GM19463 (cell line): ENCODE measurements around the gene STRN3.
"Not testable (repeated sequence)": the region's sequence is repeated elsewhere in the genome, so short reads cannot be mapped to it uniquely, and the experiment has no call there.

Experiments
- ATAC-seq: cut with Tn5 transposase; IDR thresholded peaks from one replicate; pipeline ENCODE4 v1.9.1; 2021; ENCODE audit warnings: mild to moderate bottlenecking, moderate library complexity; ENCODE audit not compliant: unreplicated experiment

Gene STRN3

DNA sequence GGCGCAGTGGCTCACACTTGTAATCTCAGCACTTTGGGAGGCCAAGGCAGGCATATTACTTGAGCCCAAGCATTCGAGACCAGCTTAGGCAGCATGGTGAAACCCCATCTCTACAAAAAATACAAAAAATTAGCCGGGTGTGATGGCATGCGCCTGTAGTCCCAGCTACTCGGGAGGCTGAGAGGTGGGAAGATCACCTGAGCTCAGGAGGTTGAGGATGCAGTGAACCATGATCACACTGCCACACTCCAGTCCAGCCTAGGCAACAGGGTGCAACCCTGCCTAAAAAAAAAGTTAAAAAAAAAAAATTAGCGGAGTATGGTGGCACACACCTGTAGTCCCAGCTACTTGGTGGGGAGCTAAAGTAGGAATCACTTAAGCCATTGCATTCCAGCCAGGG is 22.2 kb downstream of the STRN3 start:
- ATAC-seq, result not testable (repeated sequence)

DNA sequence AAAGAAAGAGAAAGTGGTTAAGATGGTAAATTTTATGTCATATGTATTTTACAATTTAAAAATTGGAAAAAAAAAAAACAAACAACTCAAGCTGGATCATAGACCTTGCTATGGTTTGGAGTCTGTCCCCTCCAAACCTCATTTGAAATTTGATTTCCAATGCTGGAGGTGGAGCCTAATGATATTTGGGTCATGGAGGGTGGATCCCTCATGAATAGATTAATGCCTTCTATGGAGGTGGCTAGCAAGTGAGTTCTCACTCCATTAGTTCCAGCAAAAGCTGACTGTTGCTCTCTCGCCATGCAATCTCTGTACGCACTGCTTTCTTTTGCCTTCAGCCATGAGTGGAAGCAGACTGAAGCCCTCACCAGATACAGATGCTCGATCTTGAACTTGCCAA is 22.9 kb downstream of the STRN3 start:
- no peak for ATAC-seq

GRCh38 chr14:31001339-31001658 is 24.9 kb downstream of the STRN3 start:
- no peak for ATAC-seq

DNA sequence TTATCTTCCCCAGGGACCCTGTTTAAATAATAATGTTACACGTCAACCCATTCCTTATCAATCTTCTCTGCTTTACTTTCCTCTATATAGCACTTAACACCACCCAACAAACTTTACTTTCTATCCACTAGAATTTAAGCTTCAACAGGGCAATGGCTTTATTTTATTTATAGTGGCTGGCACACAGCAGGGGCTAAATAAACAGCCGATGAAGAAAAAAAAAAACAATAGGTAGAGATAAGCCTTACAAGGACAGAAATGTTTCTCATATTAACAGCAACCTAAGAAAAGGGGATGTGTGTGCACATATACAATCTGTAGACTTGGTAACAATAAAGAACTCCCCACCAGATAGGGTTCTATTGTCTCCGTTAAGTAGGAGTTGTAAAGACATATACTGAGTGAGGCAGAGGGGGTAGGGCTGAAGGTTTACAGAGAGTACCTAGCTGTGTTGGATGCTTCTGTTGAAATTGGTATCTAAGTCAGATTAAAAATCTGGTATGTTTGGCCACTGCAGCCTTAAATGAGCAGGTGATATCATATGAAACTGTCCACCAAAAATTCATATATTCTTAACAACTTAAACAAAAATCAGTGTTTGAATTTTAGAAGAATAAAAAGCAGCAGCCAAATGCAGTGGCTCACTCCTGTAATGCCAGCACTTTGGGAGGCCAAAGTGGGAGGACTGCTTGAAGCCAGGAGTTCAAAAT is 25.4 kb downstream of the STRN3 start:
- no peak for ATAC-seq

DNA sequence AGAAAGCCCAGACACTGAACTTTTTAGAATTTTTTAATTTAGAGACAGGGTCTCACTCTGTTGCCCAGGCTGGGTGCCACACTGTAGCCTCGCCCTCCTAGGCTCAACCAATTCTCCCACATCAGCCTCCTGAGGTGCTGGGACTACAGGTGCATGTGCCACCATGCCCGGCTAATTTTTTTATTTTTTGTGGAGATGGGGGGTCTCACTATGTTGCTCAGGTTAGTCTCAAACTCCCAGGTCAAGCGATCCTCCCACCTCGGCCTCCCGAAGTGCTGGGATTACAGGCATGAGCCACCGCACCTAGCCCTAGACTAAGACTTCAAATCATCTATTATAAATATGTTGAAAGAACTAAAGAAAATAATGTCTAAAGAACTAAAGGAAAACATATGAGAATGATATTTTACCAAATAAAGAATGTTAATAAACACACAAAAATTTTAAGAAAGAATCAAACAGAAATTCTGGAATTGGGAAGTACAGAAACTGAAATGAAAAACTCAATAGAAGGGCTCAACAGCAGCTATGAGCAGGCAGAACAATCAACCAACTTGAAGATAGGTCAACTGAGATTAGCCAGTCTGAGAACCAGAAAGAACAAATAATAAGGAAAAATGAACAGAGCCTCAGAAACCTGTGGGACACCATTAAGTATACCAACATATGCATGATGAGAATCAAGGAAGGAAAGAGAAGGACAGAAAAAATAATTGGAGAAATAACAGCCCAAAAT is 27.0 kb downstream of the STRN3 start:
- no peak for ATAC-seq

GRCh38 chr14:30998100-30998706 is 28.0 kb downstream of the STRN3 start:
- no peak for ATAC-seq

DNA sequence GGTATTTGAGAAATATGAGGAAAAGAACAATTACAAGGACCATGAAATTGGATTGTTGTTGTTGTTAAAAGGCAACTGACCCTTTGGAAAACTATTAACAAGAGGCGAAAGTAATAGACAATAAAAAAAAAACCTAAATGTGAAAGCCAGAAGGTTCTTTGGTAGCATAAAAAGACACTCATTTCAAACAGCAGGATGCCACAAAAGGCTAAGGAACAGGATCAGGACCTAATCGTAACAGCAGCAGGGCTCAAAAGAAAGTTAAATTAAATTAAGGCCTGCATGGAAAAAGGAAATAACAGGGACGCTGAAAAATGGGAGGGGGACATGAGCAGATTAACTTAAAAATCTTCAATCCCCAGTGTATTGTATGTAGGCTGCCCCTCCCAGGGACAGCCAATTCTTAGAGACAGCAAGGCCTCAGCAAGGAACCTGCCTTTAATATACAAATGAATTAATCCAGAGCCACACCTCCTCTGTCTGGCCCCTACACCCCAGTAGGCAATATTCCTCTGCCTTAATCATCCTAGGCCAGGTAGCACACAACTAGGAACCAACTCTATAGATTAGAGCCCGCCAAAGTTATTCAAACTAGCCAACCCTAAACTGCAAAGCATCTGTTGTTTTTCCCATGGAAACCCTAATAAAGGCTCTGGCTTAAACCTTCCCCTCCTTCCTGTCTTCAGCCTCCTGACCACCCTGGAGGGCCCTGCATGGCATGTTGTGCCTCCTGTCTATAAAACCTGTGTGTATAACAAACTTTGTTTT is 29.1 kb downstream of the STRN3 start:
- ATAC-seq, result no peak

GRCh38 chr14:30995689-30996088 is 30.5 kb downstream of the STRN3 start:
- ATAC-seq, result no peak

- peak; percentile 78 for ATAC-seq
Measured at GRCh38 chr14:30994681-30995620, 31.2 kb downstream of the STRN3 start.

GRCh38 chr14:30993071-30993470 is 33.1 kb downstream of the STRN3 start:
- ATAC-seq, result no peak

GRCh38 chr14:30991408-30991807 is 34.8 kb downstream of the STRN3 start:
- ATAC-seq, result no peak

- no peak for ATAC-seq
Measured at GRCh38 chr14:30990770-30991169, 35.4 kb downstream of the STRN3 start.

- no peak for ATAC-seq
Measured at GRCh38 chr14:30988509-30988908, 37.7 kb downstream of the STRN3 start.

DNA sequence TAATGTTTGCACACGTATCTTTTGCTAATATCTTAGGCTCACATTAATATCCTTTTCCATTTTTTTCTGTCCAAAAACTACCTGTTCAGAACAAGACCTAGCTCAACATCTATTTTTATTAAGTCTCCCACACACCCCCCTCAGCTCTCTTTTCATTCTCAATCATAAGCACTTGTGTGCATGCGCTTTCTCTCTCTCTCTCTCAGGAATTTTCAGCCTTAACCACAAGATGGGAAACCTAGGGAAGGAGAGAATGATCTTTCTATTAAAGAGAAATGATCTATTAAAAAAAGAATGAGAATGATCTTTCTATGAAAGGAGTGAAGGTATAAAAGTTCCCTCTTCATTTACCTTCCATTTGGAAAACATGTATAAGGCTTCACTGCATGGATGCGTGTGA is 40.4 kb downstream of the STRN3 start:
- ATAC-seq, result no peak

- no peak for ATAC-seq
Measured at GRCh38 chr14:30983858-30984257, 42.3 kb downstream of the STRN3 start.

DNA sequence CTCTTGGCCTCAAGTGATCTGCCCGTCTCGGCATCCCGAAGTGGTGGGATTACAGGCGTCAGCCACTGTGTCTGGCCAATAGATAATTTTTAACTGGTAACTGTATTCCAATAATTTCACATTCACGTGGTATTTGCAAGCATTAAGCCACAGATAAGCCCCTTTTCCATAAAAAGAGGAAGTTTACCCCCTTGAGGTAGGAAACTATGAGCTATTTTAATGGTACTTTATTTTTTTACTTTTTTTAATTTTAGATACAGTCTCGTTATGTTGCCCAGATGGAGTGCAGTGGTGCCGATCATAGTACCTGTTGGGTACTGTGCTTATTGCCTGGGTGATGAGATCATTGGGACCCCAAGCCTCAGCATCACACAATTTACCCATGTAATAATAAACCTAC is 43.6 kb downstream of the STRN3 start:
- ATAC-seq, result no peak

DNA sequence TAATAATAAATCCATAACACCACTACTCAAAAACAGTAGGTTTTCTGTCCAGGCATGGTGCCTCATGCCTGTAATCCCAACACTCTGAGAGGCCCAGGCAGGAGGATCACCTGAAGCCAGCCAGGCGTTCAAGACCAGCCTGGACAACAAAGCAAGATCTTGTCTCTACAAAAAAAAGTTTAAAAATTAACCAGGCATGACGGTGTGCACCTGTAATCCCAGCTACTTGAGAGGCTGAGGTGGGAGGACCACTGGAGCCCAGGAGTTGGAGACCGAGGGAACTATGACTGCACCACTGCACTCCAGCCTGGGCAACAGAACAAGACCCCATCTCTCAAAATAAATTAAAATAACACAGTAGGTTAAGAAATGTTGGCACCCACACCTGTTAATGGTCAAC is 45.2 kb downstream of the STRN3 start:
- no peak for ATAC-seq

DNA sequence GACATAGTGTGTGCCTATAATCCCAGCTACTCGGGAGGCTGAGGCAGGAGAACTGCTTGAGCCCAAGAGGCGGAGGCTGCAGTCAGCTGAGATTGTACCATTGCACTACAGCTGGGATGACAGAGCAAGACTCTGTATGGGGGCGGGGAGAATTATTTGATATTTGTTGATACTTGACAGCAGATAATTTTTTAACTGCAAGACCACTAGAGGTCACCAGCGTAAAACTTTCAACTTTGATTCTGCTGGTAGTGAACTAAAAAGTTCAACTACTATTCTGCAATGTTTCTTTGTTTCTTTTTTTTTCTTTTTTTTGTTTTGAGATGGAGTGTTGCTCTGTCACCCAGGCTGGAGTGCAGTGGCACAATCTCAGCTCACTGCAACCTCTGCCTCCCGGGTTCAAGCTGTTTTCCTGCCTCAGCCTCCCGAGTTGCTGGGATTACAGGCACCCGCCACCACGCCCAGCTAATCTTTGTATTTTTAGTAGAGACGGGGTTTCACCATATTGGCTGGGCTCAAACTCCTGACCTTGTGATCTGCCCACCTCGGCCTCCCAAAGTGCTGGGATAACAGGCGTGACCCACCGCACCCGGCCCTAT is 46.0 kb downstream of the STRN3 start:
- ATAC-seq, result peak; percentile 58

DNA sequence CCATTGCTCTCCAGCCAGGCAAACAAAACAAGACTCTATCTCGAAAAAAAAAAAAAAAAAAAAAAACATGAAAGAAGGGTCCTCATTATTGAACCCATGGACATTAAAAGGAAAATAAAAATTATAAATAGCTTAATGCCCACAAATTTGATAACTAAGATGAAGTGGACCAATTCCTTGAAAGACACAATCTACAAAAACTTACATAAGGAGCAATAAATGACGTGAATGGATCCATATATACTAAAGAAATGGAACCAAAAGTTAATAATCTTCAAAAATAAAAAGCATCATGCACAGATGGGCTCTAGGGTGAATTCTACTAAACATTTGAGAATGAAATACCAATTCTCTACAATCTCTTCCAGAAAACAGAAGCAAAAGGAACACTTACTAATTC is 48.4 kb downstream of the STRN3 start:
- no peak for ATAC-seq

- ATAC-seq, result no peak
Measured at GRCh38 chr14:30974628-30975027, 51.6 kb downstream of the STRN3 start.
